ENCODE data around the gene TRIM9.

Gene TRIM9

GRCh38 chr14:50937325-50937724, 157.6 kb downstream of the TRIM9 start:
- Histone ChIP-seq H3K9ac (peak overlapping the region in 5 of 11 experiments; percentile 45 to 65 (median 55); a peak in 11 of 22 replicates), H3K27ac (peak overlapping the region in 9 of 11 experiments; percentile 5 to 80 (median 65); a peak in 14 of 22 replicates), H4K20me1 (peaks cover 0 to 40% (median 0%) of the 10 kb centered on the region in 11 experiments; a peak in 4 of 22 replicates), H3K4me1 (peaks cover 0 to 99% (median 27%) of the 10 kb centered on the region in 10 experiments; a peak in 13 of 20 replicates), H3K9me3 (replicated peaks in 1 of 11) (peaks cover 0 to 12% (median 0%) of the 10 kb centered on the region in 11 experiments; a peak in 3 of 22 replicates), H3K4me3 (peak overlapping the region in 3 of 10 experiments; percentile 20 to 27 (median 24); a peak in 2 of 20 replicates), H3K36me3 (peaks cover 0 to 95% (median 0%) of the 10 kb centered on the region in 11 experiments; a peak in 9 of 22 replicates), H3K4me2 (peak overlapping the region in 7 of 11 experiments; percentile 26 to 94 (median 70); a peak in 13 of 22 replicates), H3K27me3 (peaks cover 0 to 17% (median 14%) of the 10 kb centered on the region in 11 experiments; a peak in 19 of 22 replicates)
- TF ChIP-seq Cebpa-rat (IDR thresholded peaks at IDR 0.05), result no peak

- peak overlapping the region in 5 of 11 experiments; percentile 45 to 65 (median 55); a peak in 11 of 22 replicates for H3K9ac ChIP-seq
- peaks cover 0 to 99% (median 31%) of the 10 kb centered on the region in 10 experiments; a peak in 13 of 20 replicates for H3K4me1 ChIP-seq
- H3K27ac ChIP-seq, result peak overlapping the region in 9 of 11 experiments; percentile 5 to 80 (median 65); a peak in 13 of 22 replicates
- peaks cover 0 to 36% (median 0%) of the 10 kb centered on the region in 11 experiments; a peak in 4 of 22 replicates for H4K20me1 ChIP-seq
- H3K4me2 ChIP-seq, result peak overlapping the region in 7 of 11 experiments; percentile 26 to 94 (median 70); a peak in 14 of 22 replicates
- H3K9me3 ChIP-seq (replicated peaks in 1 of 11), result peaks cover 0 to 8% (median 0%) of the 10 kb centered on the region in 11 experiments; a peak in 2 of 22 replicates
- H3K4me3 ChIP-seq, result peak overlapping the region in 3 of 10 experiments; percentile 16 to 27 (median 20); a peak in 3 of 20 replicates
- H3K36me3 ChIP-seq, result peaks cover 0 to 95% (median 0%) of the 10 kb centered on the region in 11 experiments; a peak in 9 of 22 replicates
- peaks cover 0 to 13% (median 10%) of the 10 kb centered on the region in 11 experiments; a peak in 19 of 22 replicates for H3K27me3 ChIP-seq
- no peak for TF ChIP-seq Cebpa-rat (IDR thresholded peaks at IDR 0.05)
Observed at GRCh38 chr14:50936882-50937281, 158.0 kb downstream of the TRIM9 start.

- Histone ChIP-seq H4K20me1 (peaks cover 0 to 27% (median 0%) of the 10 kb centered on the region in 11 experiments; a peak in 3 of 22 replicates), H3K9ac (no peak overlapping the region), H3K4me3 (0 out of 20 replicates have a peak overlapping the region, but pooled peaks of 1 of the 10 experiments have one; percentile 11), H3K36me3 (peaks cover 0 to 95% (median 0%) of the 10 kb centered on the region in 11 experiments; a peak in 9 of 22 replicates), H3K27me3 (peaks cover 0 to 4% (median under 1%) of the 10 kb centered on the region in 11 experiments; a peak in 9 of 22 replicates), H3K4me1 (peaks cover 0 to 100% (median 36%) of the 10 kb centered on the region in 10 experiments; a peak in 13 of 20 replicates), H3K27ac (peak overlapping the region in 5 of 11 experiments; percentile 65 to 80 (median 79); a peak in 8 of 22 replicates), H3K4me2 (peak overlapping the region in 5 of 11 experiments; percentile 69 to 94 (median 82); a peak in 8 of 22 replicates), H3K9me3 (replicated peaks in 1 of 11) (peaks cover 0 to 6% (median 0%) of the 10 kb centered on the region in 11 experiments; a peak in 1 of 22 replicates)
- TF ChIP-seq Cebpa-rat (IDR thresholded peaks at IDR 0.05), result no peak
Observed at GRCh38 chr14:50936016-50936340, 158.9 kb downstream of the TRIM9 start.

- H3K4me3 ChIP-seq, result peak overlapping the region in 1 of 10 experiments; percentile 4; a peak in 1 of 20 replicates
- H4K20me1 ChIP-seq, result peaks cover 0 to 21% (median 0%) of the 10 kb centered on the region in 11 experiments; a peak in 2 of 22 replicates
- peaks cover 0 to 6% (median 0%) of the 10 kb centered on the region in 11 experiments; a peak in 1 of 22 replicates for H3K9me3 ChIP-seq (replicated peaks in 1 of 11)
- peaks cover 0 to 95% (median 0%) of the 10 kb centered on the region in 11 experiments; a peak in 9 of 22 replicates for H3K36me3 ChIP-seq
- H3K4me1 ChIP-seq, result peaks cover 0 to 100% (median 41%) of the 10 kb centered on the region in 10 experiments; a peak in 13 of 20 replicates
- H3K27me3 ChIP-seq, result no peaks in the 10 kb centered on the region
- no peak overlapping the region for H3K9ac ChIP-seq
- H3K27ac ChIP-seq, result peak overlapping the region in 5 of 11 experiments; percentile 65 to 80 (median 79); a peak in 4 of 22 replicates
- TF ChIP-seq Cebpa-rat (IDR thresholded peaks at IDR 0.05), result no peak
- peak overlapping the region in 5 of 11 experiments; percentile 69 to 94 (median 82); a peak in 8 of 22 replicates for H3K4me2 ChIP-seq
Observed at GRCh38 chr14:50935126-50936015, 159.5 kb downstream of the TRIM9 start.

GRCh38 chr14:50932592-50933495, 162.1 kb downstream of the TRIM9 start:
- peak overlapping the region in 7 of 11 experiments; percentile 16 to 93 (median 47); a peak in 13 of 22 replicates for H3K27ac ChIP-seq
- peaks cover 0 to 18% (median 0%) of the 10 kb centered on the region in 11 experiments; a peak in 5 of 22 replicates for H3K9me3 ChIP-seq (replicated peaks in 1 of 11)
- H3K36me3 ChIP-seq, result peaks cover 0 to 92% (median 0%) of the 10 kb centered on the region in 11 experiments; a peak in 9 of 22 replicates
- H3K27me3 ChIP-seq, result no peaks in the 10 kb centered on the region
- TF ChIP-seq Cebpa-rat (IDR thresholded peaks at IDR 0.05), result no peak
- peak overlapping the region in 4 of 11 experiments; percentile 16 to 42 (median 23); a peak in 4 of 22 replicates for H3K9ac ChIP-seq
- H4K20me1 ChIP-seq, result peaks cover 0 to 6% (median 0%) of the 10 kb centered on the region in 11 experiments; a peak in 2 of 22 replicates
- H3K4me3 ChIP-seq, result no peak overlapping the region
- peak overlapping the region in 7 of 11 experiments; percentile 11 to 94 (median 76); a peak in 11 of 22 replicates for H3K4me2 ChIP-seq
- H3K4me1 ChIP-seq, result peaks cover 9 to 100% (median 62%) of the 10 kb centered on the region in 10 experiments

GRCh38 chr14:50932156-50932555, 162.7 kb downstream of the TRIM9 start:
- Histone ChIP-seq H3K9me3 (replicated peaks in 1 of 11) (peaks cover 0 to 24% (median 0%) of the 10 kb centered on the region in 11 experiments; a peak in 5 of 22 replicates), H3K4me2 (peak overlapping the region in 7 of 11 experiments; percentile 2 to 94 (median 76); a peak in 11 of 22 replicates), H3K4me3 (no peak overlapping the region), H3K27ac (peak overlapping the region in 7 of 11 experiments; percentile 16 to 93 (median 47); a peak in 10 of 22 replicates), H3K36me3 (peaks cover 0 to 96% (median 0%) of the 10 kb centered on the region in 11 experiments; a peak in 9 of 22 replicates), H3K9ac (peak overlapping the region in 3 of 11 experiments; percentile 16 to 42 (median 18); a peak in 3 of 22 replicates), H3K4me1 (peaks cover 15 to 100% (median 62%) of the 10 kb centered on the region in 10 experiments), H3K27me3 (no peaks in the 10 kb centered on the region), H4K20me1 (peaks cover 0 to 3% (median 0%) of the 10 kb centered on the region in 11 experiments; a peak in 1 of 22 replicates)
- no peak for TF ChIP-seq Cebpa-rat (IDR thresholded peaks at IDR 0.05)

GRCh38 chr14:50931559-50931958, 163.3 kb downstream of the TRIM9 start:
- no peak overlapping the region for H3K9ac ChIP-seq
- peaks cover 0 to 25% (median 0%) of the 10 kb centered on the region in 11 experiments; a peak in 5 of 22 replicates for H3K9me3 ChIP-seq (replicated peaks in 1 of 11)
- H3K36me3 ChIP-seq, result peaks cover 0 to 92% (median 0%) of the 10 kb centered on the region in 11 experiments; a peak in 9 of 22 replicates
- TF ChIP-seq Cebpa-rat (IDR thresholded peaks at IDR 0.05), result no peak
- peak overlapping the region in 5 of 11 experiments; percentile 2 to 94 (median 84); a peak in 8 of 22 replicates for H3K4me2 ChIP-seq
- H3K4me3 ChIP-seq, result no peak overlapping the region
- no peaks in the 10 kb centered on the region for H3K27me3 ChIP-seq
- peaks cover 0 to under 1% (median 0%) of the 10 kb centered on the region in 11 experiments; a peak in 1 of 22 replicates for H4K20me1 ChIP-seq
- peak overlapping the region in 5 of 11 experiments; percentile 25 to 93 (median 89); a peak in 6 of 22 replicates for H3K27ac ChIP-seq
- H3K4me1 ChIP-seq, result peaks cover 21 to 100% (median 62%) of the 10 kb centered on the region in 10 experiments
